Fibroblast of skin of left quadriceps (primary cell): ENCODE data around the gene PRR23A.

Source experiments
- DNase-seq, 2 experiments: peaks; one replicate each; pipeline ENCODE4 v3.0.0-alpha.2; 2013; ENCODE audit warnings: low read depth in 2 of 2

PRR23A gene

GRCh38 chr3:138972941-138973340, 33.1 kb downstream of the PRR23A start:
- no peak for DNase-seq

GRCh38 chr3:138971766-138972320, 34.2 kb downstream of the PRR23A start:
- no peak for DNase-seq

- no peak for DNase-seq
Observed at GRCh38 chr3:138964923-138965322, 41.1 kb downstream of the PRR23A start.

GRCh38 chr3:138964264-138964663, 41.8 kb downstream of the PRR23A start:
- DNase-seq: no peak

- no peak for DNase-seq
Observed at GRCh38 chr3:138962854-138963560, 43.1 kb downstream of the PRR23A start.

GRCh38 chr3:138960417-138960852, 45.6 kb downstream of the PRR23A start:
- no peak for DNase-seq
